Activated naive CD4-positive, alpha-beta T cell treated with anti-CD3 and anti-CD28 coated beads, Interleukin-2, amount 50 U/mL, for 16 hours (primary cell): Measurements from ENCODE around the gene CCND3.
"Not testable (repeated sequence)": the region's sequence is repeated elsewhere in the genome, so short reads cannot be mapped to it uniquely, and the experiment has no call there.

Experiments used
- DNase-seq: peaks from one replicate; pipeline ENCODE4 v3.0.0-alpha.2; 2020

The CCND3 gene

GRCh38 chr6:41947581-41948220 lies 6.1 kb upstream of the CCND3 start:
- DNase-seq, result no peak

GRCh38 chr6:41943456-41943855 lies 1.8 kb upstream of the CCND3 start:
- no peak for DNase-seq

GRCh38 chr6:41942882-41943281 lies 1.3 kb upstream of the CCND3 start:
- DNase-seq, result not testable (repeated sequence)

- DNase-seq, result no peak
Observed at GRCh38 chr6:41942067-41942851, 651 bp upstream of the CCND3 start.

GRCh38 chr6:41940759-41941279 lies 789 bp downstream of the CCND3 start:
- peak; percentile 65 for DNase-seq

- DNase-seq, result peak; percentile 48
Observed at GRCh38 chr6:41939848-41940758, 1.5 kb downstream of the CCND3 start.

- DNase-seq, result no peak
Observed at GRCh38 chr6:41939176-41939847, 2.3 kb downstream of the CCND3 start.

- no peak for DNase-seq
Observed at GRCh38 chr6:41938590-41939175, 2.9 kb downstream of the CCND3 start.

GRCh38 chr6:41937861-41938574 lies 3.6 kb downstream of the CCND3 start:
- DNase-seq, result no peak

GRCh38 chr6:41937472-41937860 lies 4.1 kb downstream of the CCND3 start:
- no peak for DNase-seq

GRCh38 chr6:41936073-41936837 lies 5.4 kb downstream of the CCND3 start:
- DNase-seq, result peak; percentile 52

GRCh38 chr6:41935685-41936072 lies 5.9 kb downstream of the CCND3 start:
- no peak for DNase-seq

GRCh38 chr6:41935193-41935574 lies 6.4 kb downstream of the CCND3 start:
- DNase-seq, result no peak

- DNase-seq, result no peak
Observed at GRCh38 chr6:41934278-41935192, 7.1 kb downstream of the CCND3 start.

GRCh38 chr6:41932378-41932777 lies 9.2 kb downstream of the CCND3 start:
- DNase-seq, result no peak

- no peak for DNase-seq
Observed at GRCh38 chr6:41931792-41932191, 9.8 kb downstream of the CCND3 start.

GRCh38 chr6:41929924-41930323 lies 11.7 kb downstream of the CCND3 start:
- no peak for DNase-seq

- no peak for DNase-seq
Observed at GRCh38 chr6:41927253-41927652, 14.4 kb downstream of the CCND3 start.

- DNase-seq, result no peak
Observed at GRCh38 chr6:41922154-41922553, 19.5 kb downstream of the CCND3 start.

GRCh38 chr6:41921712-41921998 lies 20.0 kb downstream of the CCND3 start:
- DNase-seq, result no peak
